Activated T-cell treated with anti-CD3 and anti-CD28 coated beads, Interleukin-2, amount 50 U/mL, for 4 hours (primary cell): ENCODE results near the gene GGT7. TPM values are rescaled to one million over a fixed set of nuclear protein-coding genes. Genes with fewer than 3 reads are reported as not detected.

Experiments
- ATAC-seq, 2 donors: fragments of 200-7000 bp; cut with Tn5 transposase; one replicate each; pipeline ENCODE4 v1.10.0; 2021
- DNase-seq: peaks from one replicate; pipeline ENCODE4 v3.0.0-alpha.2; 2020
- H3K27me3 Mint-ChIP-seq: one replicate; pipeline ENCODE4 v1.8.0; 2021; ENCODE audit warnings: low read depth, mixed read lengths
- H3K36me3 Mint-ChIP-seq: one replicate; pipeline ENCODE4 v1.8.0; 2022; ENCODE audit warnings: mixed read lengths; ENCODE audit not compliant: insufficient read depth
- H3K4me1 Mint-ChIP-seq: one replicate; pipeline ENCODE4 v1.8.0; 2021; ENCODE audit warnings: low read depth, mixed read lengths
- H3K4me3 Mint-ChIP-seq: one replicate; pipeline ENCODE4 v1.8.0; 2021; ENCODE audit warnings: mild to moderate bottlenecking, moderate library complexity, mixed read lengths
- H3K9me3 Mint-ChIP-seq: one replicate; pipeline ENCODE4 v1.8.0; 2021; ENCODE audit warnings: mixed read lengths
- total RNA-seq, 3 donors: library from RNA; stranded (reverse); gene quantifications; one replicate each; pipeline ENCODE4 v1.2.1, GENCODE V29; 2021

GGT7 gene
- total RNA-seq, 3 donors from 2014 or later, result 11.6 to 13.5 (median 13.2) TPM

DNA sequence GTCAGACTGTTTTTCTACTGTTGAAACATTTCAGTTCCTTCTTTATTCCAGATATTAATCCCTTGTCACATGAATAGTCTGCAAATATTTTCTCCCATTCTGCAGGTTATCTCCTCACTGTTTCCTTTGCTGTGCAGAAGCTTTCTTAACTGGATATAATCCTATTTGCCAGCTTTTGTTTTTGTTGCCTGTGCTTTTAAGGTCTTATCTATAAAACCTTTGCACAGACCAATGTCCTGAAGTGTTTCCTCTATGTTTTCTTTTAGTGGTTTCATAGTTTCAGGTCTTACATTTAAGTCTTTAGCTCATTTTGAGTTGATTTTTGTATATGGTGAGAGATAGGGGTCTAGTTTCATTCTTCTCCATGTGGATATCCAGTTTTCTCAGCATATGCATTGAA lies 66.4 kb downstream of the GGT7 start:
- Mint-ChIP-seq H3K36me3 (peaks cover 9% of the 10 kb centered on the region), H3K27me3 (no peaks in the 10 kb centered on the region), H3K9me3 (no peaks in the 10 kb centered on the region), H3K4me1 (peaks cover 19% of the 10 kb centered on the region), H3K4me3 (no peak overlapping the region)
- DNase-seq, result no peak
- ATAC-seq, result no peak

DNA sequence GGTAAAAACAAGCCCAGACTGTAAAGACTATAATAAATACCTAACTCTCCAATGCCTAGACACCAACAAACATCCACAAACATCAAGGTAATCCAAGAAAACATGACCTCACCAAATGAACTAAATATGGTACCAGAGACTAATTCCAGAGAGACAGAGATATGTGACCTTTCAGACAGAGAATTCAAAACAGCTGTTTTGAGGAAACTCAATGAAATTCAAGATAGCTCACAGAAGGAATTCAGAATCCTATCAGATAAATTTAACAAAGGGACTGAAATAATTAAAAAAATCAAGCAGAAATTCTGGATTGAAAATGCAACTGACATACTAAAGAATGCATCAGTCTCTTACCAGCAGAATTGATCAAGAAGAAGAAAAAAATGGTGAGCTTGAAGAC lies 73.8 kb downstream of the GGT7 start:
- Mint-ChIP-seq H3K4me3 (no peak overlapping the region), H3K36me3 (peaks cover 9% of the 10 kb centered on the region), H3K27me3 (no peaks in the 10 kb centered on the region), H3K4me1 (peaks cover 55% of the 10 kb centered on the region), H3K9me3 (no peaks in the 10 kb centered on the region)
- ATAC-seq (no peak), DNase-seq (no peak)

DNA sequence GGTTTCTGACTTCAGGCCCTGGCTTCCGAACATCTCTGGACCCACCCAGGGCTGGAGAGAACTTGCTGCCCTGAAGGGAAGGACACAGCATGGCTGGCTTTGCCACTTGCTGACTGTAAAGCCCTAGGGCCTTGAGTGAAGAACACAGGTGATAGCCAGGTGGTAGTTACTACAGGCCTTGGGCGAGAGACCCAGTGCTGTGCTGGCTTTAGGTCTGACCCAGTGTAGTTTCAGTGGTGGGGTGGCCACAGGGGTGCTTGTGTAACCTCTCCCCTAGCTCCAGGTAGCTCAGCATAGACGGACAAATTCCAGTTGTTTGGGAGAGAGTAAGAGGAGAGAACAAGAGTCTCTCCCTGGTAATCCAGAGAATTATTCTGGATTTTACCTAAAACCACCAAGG lies 74.3 kb downstream of the GGT7 start:
- Mint-ChIP-seq H3K9me3 (no peaks in the 10 kb centered on the region), H3K4me1 (peaks cover 58% of the 10 kb centered on the region), H3K27me3 (no peaks in the 10 kb centered on the region), H3K36me3 (peaks cover 9% of the 10 kb centered on the region), H3K4me3 (no peak overlapping the region)
- DNase-seq (no peak), ATAC-seq (no peak)

DNA sequence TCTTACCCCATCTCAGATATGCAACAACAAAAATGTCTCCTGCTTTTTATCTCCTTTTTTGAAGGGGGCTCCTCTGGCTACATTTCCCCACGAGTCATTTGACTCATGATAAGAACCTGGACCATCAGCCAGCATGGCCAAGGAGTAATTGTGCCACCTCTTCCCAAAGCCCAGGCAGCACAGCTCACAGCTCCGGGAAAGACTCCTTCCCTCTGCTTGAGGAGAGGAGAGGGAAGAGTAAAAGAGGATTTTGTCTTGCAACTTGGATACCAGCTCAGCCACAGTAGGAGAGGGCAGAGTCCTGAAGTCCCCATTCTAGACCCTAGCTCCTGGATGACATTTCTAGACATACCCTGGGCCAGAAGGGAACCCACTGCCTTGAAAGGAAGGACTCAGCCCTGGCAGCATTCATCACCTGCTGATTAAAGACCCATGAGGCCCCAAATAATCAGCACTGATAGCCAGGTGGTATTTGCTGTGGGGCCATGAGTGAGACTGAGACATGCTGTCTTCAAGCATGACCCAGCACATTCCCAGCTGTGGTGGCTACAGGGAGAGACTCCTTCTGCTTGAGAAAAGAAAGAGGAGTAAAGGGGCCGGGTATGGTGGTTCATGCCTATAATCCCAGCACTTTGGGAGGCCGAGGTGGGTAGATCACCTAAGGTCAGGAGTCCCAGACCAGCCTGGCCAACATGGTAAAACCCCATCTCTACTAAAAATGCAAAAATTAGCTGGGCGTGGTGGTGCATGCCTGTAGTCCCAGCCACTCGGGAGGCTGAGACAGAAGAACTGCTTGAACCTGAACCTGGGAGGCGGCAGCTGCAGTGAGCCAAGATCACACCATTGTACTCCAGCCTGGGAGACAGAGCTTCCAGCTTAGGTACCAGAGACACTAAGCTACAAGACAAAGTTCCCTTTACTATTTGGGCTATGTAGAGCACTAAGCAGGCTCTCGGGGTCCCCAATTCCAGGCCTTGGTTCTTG lies 75.4 kb downstream of the GGT7 start:
- H3K36me3 Mint-ChIP-seq, result peaks cover 9% of the 10 kb centered on the region
- no peaks in the 10 kb centered on the region for H3K27me3 Mint-ChIP-seq
- H3K4me1 Mint-ChIP-seq, result peaks cover 58% of the 10 kb centered on the region
- no peak for DNase-seq
- ATAC-seq, result no peak
- no peak overlapping the region for H3K4me3 Mint-ChIP-seq
- no peaks in the 10 kb centered on the region for H3K9me3 Mint-ChIP-seq

Other genes starting within 250 kb of the GGT7 start
- gene PIGU, start 195.8 kb downstream of the GGT7 start, total RNA-seq, result 10 to 100 TPM; 21.5 to 27.3 (median 25.0) TPM
- 1 to 10 TPM; 1.1 to 1.7 (median 1.7) TPM for gene TP53INP2, start 168.5 kb downstream of the GGT7 start, total RNA-seq
- gene NCOA6, start 47.2 kb downstream of the GGT7 start, total RNA-seq, result 10 to 100 TPM; 18.9 to 23.0 (median 19.7) TPM
- gene ACSS2, start 3.8 kb upstream of the GGT7 start, total RNA-seq, result 10 to 100 TPM in 2 of 3 donors, 1 to 10 TPM in 1; 6.0 to 10.6 (median 10.4) TPM
- gene GSS, start 83.0 kb upstream of the GGT7 start, total RNA-seq, result 10 to 100 TPM; 47.8 to 56.2 (median 51.3) TPM
- under 1 TPM; 0.10 to 0.60 (median 0.37) TPM for gene MYH7B, start 83.0 kb upstream of the GGT7 start, total RNA-seq
- 10 to 100 TPM; 46.2 to 49.7 (median 47.2) TPM for gene TRPC4AP, start 220.0 kb upstream of the GGT7 start, total RNA-seq